ENCODE data around the gene PDZD2.

Gene PDZD2

GRCh38 chr5:31981361-31981945 is 342.5 kb downstream of the PDZD2 start:
- no peak for DNase-seq (ENCODE audit: low spot score)

GRCh38 chr5:31982027-31982426 is 343.1 kb downstream of the PDZD2 start:
- no peak for DNase-seq (ENCODE audit: low spot score)

- DNase-seq (ENCODE audit: low spot score) = no peak
These were observed 343.7 kb downstream of the PDZD2 start for GRCh38 chr5:31982621-31983020.

GRCh38 chr5:31983851-31984250 is 344.9 kb downstream of the PDZD2 start:
- no peak for DNase-seq (ENCODE audit: low spot score)

GRCh38 chr5:31984691-31985090 is 345.8 kb downstream of the PDZD2 start:
- no peak for DNase-seq (ENCODE audit: low spot score)

- no peak for DNase-seq (ENCODE audit: low spot score)
These were observed 347.2 kb downstream of the PDZD2 start for GRCh38 chr5:31986101-31986500.

GRCh38 chr5:31987985-31988710 is 349.2 kb downstream of the PDZD2 start:
- DNase-seq (ENCODE audit: low spot score) = no peak

- no peak for DNase-seq (ENCODE audit: low spot score)
These were observed 351.2 kb downstream of the PDZD2 start for GRCh38 chr5:31990081-31990650.

- DNase-seq (ENCODE audit: low spot score) = no peak
These were observed 351.8 kb downstream of the PDZD2 start for GRCh38 chr5:31990701-31991110.

GRCh38 chr5:31992377-31992776 is 353.4 kb downstream of the PDZD2 start:
- no peak for DNase-seq (ENCODE audit: low spot score)

- no peak for DNase-seq (ENCODE audit: low spot score)
These were observed 354.4 kb downstream of the PDZD2 start for GRCh38 chr5:31993165-31993961.

GRCh38 chr5:31995006-31995405 is 356.1 kb downstream of the PDZD2 start:
- no peak for DNase-seq (ENCODE audit: low spot score)

- peak; percentile 12 for DNase-seq (ENCODE audit: low spot score)
These were observed 356.8 kb downstream of the PDZD2 start for GRCh38 chr5:31995714-31996113.

GRCh38 chr5:31996909-31997308 is 358.0 kb downstream of the PDZD2 start:
- DNase-seq (ENCODE audit: low spot score) = no peak

- no peak for DNase-seq (ENCODE audit: low spot score)
These were observed 360.5 kb downstream of the PDZD2 start for GRCh38 chr5:31999470-31999869.

- DNase-seq (ENCODE audit: low spot score) = no peak
These were observed 361.8 kb downstream of the PDZD2 start for GRCh38 chr5:32000731-32001130.

- no peak for DNase-seq (ENCODE audit: low spot score)
These were observed 362.4 kb downstream of the PDZD2 start for GRCh38 chr5:32001284-32001683.

- DNase-seq (ENCODE audit: low spot score) = no peak
These were observed 362.8 kb downstream of the PDZD2 start for GRCh38 chr5:32001707-32002106.

- DNase-seq (ENCODE audit: low spot score) = no peak
These were observed 363.8 kb downstream of the PDZD2 start for GRCh38 chr5:32002755-32003154.

GRCh38 chr5:32003981-32004380 is 365.1 kb downstream of the PDZD2 start:
- no peak for DNase-seq (ENCODE audit: low spot score)

GRCh38 chr5:32004404-32004803 is 365.5 kb downstream of the PDZD2 start:
- DNase-seq (ENCODE audit: low spot score) = no peak

- DNase-seq (ENCODE audit: low spot score) = no peak
These were observed 369.8 kb downstream of the PDZD2 start for GRCh38 chr5:32008746-32009145.

GRCh38 chr5:32013658-32014057 is 374.7 kb downstream of the PDZD2 start:
- no peak for DNase-seq (ENCODE audit: low spot score)
